Measurements from ENCODE around the gene DOK5. TPM values are rescaled to one million over a fixed set of nuclear protein-coding genes. Genes with fewer than 3 reads are reported as not detected.

DOK5 gene
- total RNA-seq, 1 donor from 2014 or later = not detected

DNA sequence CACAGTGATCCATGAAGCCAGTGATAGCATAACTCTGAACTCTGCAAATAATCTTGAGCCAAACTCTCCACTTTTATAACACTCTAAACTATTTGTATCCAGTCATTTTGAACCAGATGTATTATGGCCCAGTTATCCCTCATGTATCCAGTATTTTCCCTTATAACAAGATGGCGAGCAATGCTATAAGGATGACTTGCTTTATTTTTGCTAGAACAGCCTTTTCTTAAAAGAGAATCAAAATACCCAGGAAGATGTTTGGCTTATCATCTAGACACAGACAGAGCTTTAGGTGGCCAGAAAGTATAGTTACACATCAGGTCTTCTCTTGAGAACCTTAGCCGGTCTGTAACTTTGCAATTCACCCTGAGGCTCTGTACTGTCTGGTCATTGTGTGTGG lies 81.0 kb downstream of the DOK5 start:
- ATAC-seq (ENCODE audit: low read depth) (no peak), DNase-seq (no peak)
- no peak overlapping the region for H3K27ac Mint-ChIP-seq
- H3K9me3 Mint-ChIP-seq = no peaks in the 10 kb centered on the region
- ChIA-PET POLR2A (no interaction called here), CTCF (no interaction called here)
- no peak for TF ChIP-seq CTCF (IDR thresholded peaks at IDR 0.05)
- H3K4me1 Mint-ChIP-seq = no peaks in the 10 kb centered on the region
- H3K36me3 Mint-ChIP-seq (ENCODE audit: low read depth) = no peaks in the 10 kb centered on the region
- no peaks in the 10 kb centered on the region for H3K27me3 Mint-ChIP-seq
- no peak overlapping the region for H3K4me3 Mint-ChIP-seq
- intact Hi-C loops (cut with micrococcal nuclease) = no loop called here

- Mint-ChIP-seq H3K4me1 (no peaks in the 10 kb centered on the region), H3K27me3 (no peaks in the 10 kb centered on the region), H3K9me3 (no peaks in the 10 kb centered on the region), H3K36me3 (ENCODE audit: low read depth) (no peaks in the 10 kb centered on the region), H3K4me3 (no peak overlapping the region), H3K27ac (no peak overlapping the region)
- no peak for ATAC-seq (ENCODE audit: low read depth)
- intact Hi-C loops (cut with micrococcal nuclease) = no loop called here
- CTCF ChIA-PET = no interaction called here
- DNase-seq = no peak
- POLR2A ChIA-PET = no interaction called here
- TF ChIP-seq CTCF (IDR thresholded peaks at IDR 0.05) = no peak
These were observed 82.6 kb downstream of the DOK5 start for GRCh38 chr20:54557806-54558590.

DNA sequence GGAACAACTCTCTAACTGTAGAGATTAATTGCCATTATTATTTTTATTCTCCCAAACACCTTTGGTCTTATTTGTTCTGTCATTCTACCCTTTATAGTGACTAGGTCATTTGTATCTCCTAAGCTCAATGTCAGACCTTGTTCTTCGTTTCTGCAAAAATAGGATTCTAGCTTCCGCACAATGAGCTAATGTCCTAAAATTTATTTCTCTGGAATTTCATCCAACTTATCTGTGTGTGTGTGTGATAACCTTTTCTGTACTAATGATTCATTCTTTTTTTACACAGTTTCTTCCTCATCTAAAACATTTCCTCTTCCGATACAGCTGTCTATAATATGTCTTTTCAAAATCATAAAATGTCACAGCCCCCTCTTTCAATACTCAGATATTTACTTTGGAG lies 84.5 kb downstream of the DOK5 start:
- no peak for DNase-seq
- no peaks in the 10 kb centered on the region for H3K4me1 Mint-ChIP-seq
- no peak for ATAC-seq (ENCODE audit: low read depth)
- intact Hi-C loops (cut with micrococcal nuclease) = no loop called here
- no peak overlapping the region for H3K4me3 Mint-ChIP-seq
- TF ChIP-seq CTCF (IDR thresholded peaks at IDR 0.05) = no peak
- ChIA-PET POLR2A (no interaction called here), CTCF (no interaction called here)
- H3K27ac Mint-ChIP-seq = no peak overlapping the region
- no peaks in the 10 kb centered on the region for H3K9me3 Mint-ChIP-seq
- H3K27me3 Mint-ChIP-seq = no peaks in the 10 kb centered on the region
- no peaks in the 10 kb centered on the region for H3K36me3 Mint-ChIP-seq (ENCODE audit: low read depth)

GRCh38 chr20:54560357-54560756 lies 85.0 kb downstream of the DOK5 start:
- intact Hi-C loops (cut with micrococcal nuclease) = no loop called here
- DNase-seq = no peak
- CTCF ChIA-PET = no interaction called here

DNA sequence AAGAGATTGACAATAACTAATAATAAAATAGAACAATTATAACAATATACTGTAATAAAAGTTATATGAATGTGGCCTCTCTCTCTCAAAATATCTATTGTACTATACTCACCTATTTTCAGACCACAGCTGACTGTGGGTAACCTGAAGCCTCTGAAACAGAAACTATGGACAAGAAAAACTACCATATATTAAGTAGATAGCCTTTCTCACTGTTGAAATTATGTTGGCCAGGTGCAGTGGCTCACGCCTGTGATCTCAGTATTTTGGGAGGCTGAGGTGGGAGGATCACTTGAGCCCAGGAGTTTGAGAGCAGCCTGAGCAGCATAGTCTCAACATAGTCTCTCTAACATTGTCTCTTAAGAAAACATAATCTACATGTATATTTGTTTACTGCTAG lies 89.9 kb downstream of the DOK5 start:
- DNase-seq (no peak), ATAC-seq (ENCODE audit: low read depth) (no peak)
- Mint-ChIP-seq H3K4me3 (no peak overlapping the region), H3K36me3 (ENCODE audit: low read depth) (no peaks in the 10 kb centered on the region), H3K4me1 (no peaks in the 10 kb centered on the region), H3K27ac (no peak overlapping the region), H3K9me3 (no peaks in the 10 kb centered on the region), H3K27me3 (no peaks in the 10 kb centered on the region)
- intact Hi-C loops (cut with micrococcal nuclease) = no loop called here
- ChIA-PET POLR2A (no interaction called here), CTCF (no interaction called here)
- no peak for TF ChIP-seq CTCF (IDR thresholded peaks at IDR 0.05)

More at GRCh38 chr20:54560357-54560756, 85.0 kb downstream of the DOK5 start:
- Mint-ChIP-seq H3K27ac (no peak overlapping the region), H3K27me3 (no peaks in the 10 kb centered on the region), H3K4me3 (no peak overlapping the region), H3K36me3 (ENCODE audit: low read depth) (no peaks in the 10 kb centered on the region), H3K4me1 (no peaks in the 10 kb centered on the region), H3K9me3 (no peaks in the 10 kb centered on the region)
- POLR2A ChIA-PET = no interaction called here
- no peak for TF ChIP-seq CTCF (IDR thresholded peaks at IDR 0.05)
- no peak for ATAC-seq (ENCODE audit: low read depth)

Data from activated B cell treated with CpG ODN at 0.5 μM for 24 hours (primary cell).